ENCODE data around the gene PALMD. TPM values are rescaled to one million over a fixed set of nuclear protein-coding genes. Genes with fewer than 3 reads are reported as not detected.

PALMD gene
- total and polyA plus RNA-seq, 2 experiments from 2014 or later: 14.0 to 18.5 TPM

DNA sequence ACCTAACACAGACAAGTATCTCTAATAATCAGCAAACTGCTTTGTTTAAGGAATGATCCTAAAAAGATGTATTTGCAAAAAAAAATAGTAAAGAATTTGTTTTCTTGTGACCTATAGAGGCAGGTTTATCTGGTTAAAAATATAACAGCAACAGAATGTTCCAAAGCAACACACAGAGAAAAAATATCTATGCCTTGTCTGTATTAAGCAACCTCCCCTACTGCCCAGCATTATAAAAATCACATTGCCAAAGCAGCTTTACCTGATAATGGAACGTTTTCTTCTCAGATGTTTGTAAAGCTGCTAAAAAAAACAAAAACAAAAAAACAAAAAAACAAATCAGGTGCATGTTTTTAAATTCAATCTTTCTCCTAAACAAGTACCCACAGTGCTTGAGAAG lies 24.7 kb downstream of the PALMD start:
- 63% methylated on average over 1 of the region's 1 CpG for WGBS (ENCODE audit: low lambda C conversion rate, missing lambda C conversion rate)
- H3K36me3 ChIP-seq (replicated peaks; ENCODE audit: insufficient read depth, low read depth): no peaks in the 10 kb centered on the region
- no peak overlapping the region for H3K27ac ChIP-seq
- H3K79me2 ChIP-seq: no peaks in the 10 kb centered on the region
- DNase-seq (ENCODE audit: low spot score): no peak
- H3K4me3 ChIP-seq: no peak overlapping the region
- TF ChIP-seq, protein P1, sequence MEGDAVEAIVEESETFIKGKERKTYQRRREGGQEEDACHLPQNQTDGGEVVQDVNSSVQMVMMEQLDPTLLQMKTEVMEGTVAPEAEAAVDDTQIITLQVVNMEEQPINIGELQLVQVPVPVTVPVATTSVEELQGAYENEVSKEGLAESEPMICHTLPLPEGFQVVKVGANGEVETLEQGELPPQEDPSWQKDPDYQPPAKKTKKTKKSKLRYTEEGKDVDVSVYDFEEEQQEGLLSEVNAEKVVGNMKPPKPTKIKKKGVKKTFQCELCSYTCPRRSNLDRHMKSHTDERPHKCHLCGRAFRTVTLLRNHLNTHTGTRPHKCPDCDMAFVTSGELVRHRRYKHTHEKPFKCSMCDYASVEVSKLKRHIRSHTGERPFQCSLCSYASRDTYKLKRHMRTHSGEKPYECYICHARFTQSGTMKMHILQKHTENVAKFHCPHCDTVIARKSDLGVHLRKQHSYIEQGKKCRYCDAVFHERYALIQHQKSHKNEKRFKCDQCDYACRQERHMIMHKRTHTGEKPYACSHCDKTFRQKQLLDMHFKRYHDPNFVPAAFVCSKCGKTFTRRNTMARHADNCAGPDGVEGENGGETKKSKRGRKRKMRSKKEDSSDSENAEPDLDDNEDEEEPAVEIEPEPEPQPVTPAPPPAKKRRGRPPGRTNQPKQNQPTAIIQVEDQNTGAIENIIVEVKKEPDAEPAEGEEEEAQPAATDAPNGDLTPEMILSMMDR (IDR thresholded peaks at IDR 0.05; ENCODE audit: poor library complexity): no peak
- no peak for TF ChIP-seq EZH2 (IDR thresholded peaks at IDR 0.05; ENCODE audit: borderline replicate concordance)
- H3K27me3 ChIP-seq: no peaks in the 10 kb centered on the region
- peaks cover 4% of the 10 kb centered on the region for H3K4me1 ChIP-seq (ENCODE audit: insufficient read depth)
- no peaks in the 10 kb centered on the region for H3K9me3 ChIP-seq (ENCODE audit: low read depth)
- H3K9me2 ChIP-seq (replicated peaks; ENCODE audit: insufficient read depth): no peaks in the 10 kb centered on the region
- no peaks in the 10 kb centered on the region for H4K20me1 ChIP-seq (ENCODE audit: insufficient read depth, poor library complexity, severe bottlenecking)
- H2AFZ ChIP-seq: no peak overlapping the region
- H3K4me2 ChIP-seq: no peak overlapping the region

- peaks cover 4% of the 10 kb centered on the region for H3K4me1 ChIP-seq (ENCODE audit: insufficient read depth)
- no peak overlapping the region for H3K27ac ChIP-seq
- H2AFZ ChIP-seq: no peak overlapping the region
- 88% methylated on average over 4 of the region's 4 CpGs for WGBS (ENCODE audit: low lambda C conversion rate, missing lambda C conversion rate)
- H3K9me2 ChIP-seq (replicated peaks; ENCODE audit: insufficient read depth): no peaks in the 10 kb centered on the region
- H3K4me3 ChIP-seq: no peak overlapping the region
- no peaks in the 10 kb centered on the region for H3K9me3 ChIP-seq (ENCODE audit: low read depth)
- no peak for TF ChIP-seq EZH2 (IDR thresholded peaks at IDR 0.05; ENCODE audit: borderline replicate concordance)
- TF ChIP-seq EZH2phosphoT487 (IDR thresholded peaks at IDR 0.05; ENCODE audit: low read depth, severe bottlenecking, unreplicated experiment): no peak
- TF ChIP-seq, protein P1 (IDR thresholded peaks at IDR 0.05; ENCODE audit: poor library complexity): no peak
- H3K27me3 ChIP-seq: no peaks in the 10 kb centered on the region
- no peak for DNase-seq (ENCODE audit: low spot score)
- H3K79me2 ChIP-seq: no peaks in the 10 kb centered on the region
- no peaks in the 10 kb centered on the region for H4K20me1 ChIP-seq (ENCODE audit: insufficient read depth, poor library complexity, severe bottlenecking)
- H3K36me3 ChIP-seq (replicated peaks; ENCODE audit: insufficient read depth, low read depth): no peaks in the 10 kb centered on the region
- H3K4me2 ChIP-seq: no peak overlapping the region
Observed at GRCh38 chr1:99672038-99672437, 26.1 kb downstream of the PALMD start.

DNA sequence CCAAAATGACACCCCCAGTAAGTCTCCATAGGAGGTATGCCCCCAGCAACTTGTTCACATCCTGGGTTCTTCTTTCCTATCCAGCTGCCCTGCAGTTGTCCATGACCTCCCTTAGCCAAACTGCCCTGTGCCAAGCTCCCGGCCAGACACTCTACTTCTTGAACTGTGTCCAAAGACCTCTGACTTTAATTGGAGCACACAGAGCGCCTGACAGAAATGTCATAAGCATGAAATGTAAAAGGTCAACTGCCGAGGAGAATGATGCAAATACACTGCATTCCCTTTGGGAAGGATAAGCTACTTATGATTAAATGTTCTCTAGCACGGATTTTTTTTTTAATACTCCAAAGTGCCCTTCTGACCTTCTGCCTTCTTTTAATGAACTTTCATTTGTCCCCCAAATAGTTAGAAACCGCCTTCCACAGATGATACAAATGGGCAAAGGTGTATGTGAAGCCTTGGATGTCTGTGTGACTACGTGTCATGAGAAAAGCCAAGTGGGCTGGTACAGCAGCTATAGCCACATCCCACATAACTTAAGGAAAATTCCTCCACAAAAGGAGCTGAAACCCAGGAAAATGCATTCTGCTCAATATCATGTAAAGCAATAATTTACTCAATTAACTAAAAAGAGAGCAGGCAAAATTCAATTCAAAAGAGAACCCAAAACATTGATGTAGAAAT lies 26.8 kb downstream of the PALMD start:
- no peaks in the 10 kb centered on the region for H3K9me2 ChIP-seq (replicated peaks; ENCODE audit: insufficient read depth)
- no peak overlapping the region for H3K27ac ChIP-seq
- WGBS (ENCODE audit: low lambda C conversion rate, missing lambda C conversion rate): 84% methylated on average over 6 of the region's 6 CpGs
- no peaks in the 10 kb centered on the region for H4K20me1 ChIP-seq (ENCODE audit: insufficient read depth, poor library complexity, severe bottlenecking)
- H3K27me3 ChIP-seq: no peaks in the 10 kb centered on the region
- no peak overlapping the region for H3K4me3 ChIP-seq
- TF ChIP-seq EZH2phosphoT487 (IDR thresholded peaks at IDR 0.05; ENCODE audit: low read depth, severe bottlenecking, unreplicated experiment): no peak
- no peak for TF ChIP-seq EZH2 (IDR thresholded peaks at IDR 0.05; ENCODE audit: borderline replicate concordance)
- TF ChIP-seq, protein P1 (IDR thresholded peaks at IDR 0.05; ENCODE audit: poor library complexity): no peak
- no peaks in the 10 kb centered on the region for H3K9me3 ChIP-seq (ENCODE audit: low read depth)
- no peak overlapping the region for H3K4me2 ChIP-seq
- no peaks in the 10 kb centered on the region for H3K79me2 ChIP-seq
- H3K4me1 ChIP-seq (ENCODE audit: insufficient read depth): peaks cover 4% of the 10 kb centered on the region
- DNase-seq (ENCODE audit: low spot score): no peak
- no peak overlapping the region for H2AFZ ChIP-seq
- no peaks in the 10 kb centered on the region for H3K36me3 ChIP-seq (replicated peaks; ENCODE audit: insufficient read depth, low read depth)

All from hepatocyte (in vitro differentiated cells).